PC-9 (cell line): ENCODE results near the gene GLOD5. TPM values are rescaled to one million over a fixed set of nuclear protein-coding genes. Genes with fewer than 3 reads are reported as not detected.

Experiments
- BruUV-seq: library from RNA; stranded (reverse); fragments of 400-500 nt; replicated peaks from 2 replicates; lab custom pipeline; 2021; lab: Mats Ljungman, UMichigan
- CTCF ChIA-PET: fragments of 300-600 bp; sonication (Branson Sonifier 250); formaldehyde crosslinking; loops from one replicate; lab custom pipeline; 2022; ENCODE audit warnings: antibody characterized with exemption; lab: Charles Lee
- POLR2A ChIA-PET: fragments of 300-600 bp; sonication (Branson Sonifier 250); formaldehyde crosslinking; loops from one replicate; lab custom pipeline; 2022; ENCODE audit warnings: antibody characterized with exemption; ENCODE audit not compliant: unreplicated experiment; lab: Charles Lee
- DNase-seq, 2 experiments: peaks; one replicate each; pipeline versions ENCODE4 v3.0.0 to v3.0.0-alpha.2; 2015 to 2022; ENCODE audit warnings: mixed read lengths in 1 of 2
- H2AFZ ChIP-seq: fragments of 200-600 bp; sonication (generic); 2 replicates; pipeline ENCODE4 v1.8.1; 2017; ENCODE audit warnings: antibody characterized with exemption
- H3F3A ChIP-seq: fragments of 200-600 bp; sonication (generic); 2 replicates; pipeline ENCODE4 v1.8.1; 2017; ENCODE audit warnings: antibody characterized with exemption, mild to moderate bottlenecking, low read depth; ENCODE audit not compliant: insufficient read depth
- H3K27ac ChIP-seq: fragments of 200-600 bp; sonication (generic); 2 replicates; pipeline ENCODE4 v1.6.1; 2016; ENCODE audit warnings: mixed run types
- H3K27me3 ChIP-seq: fragments of 200-600 bp; sonication (generic); 2 replicates; pipeline ENCODE4 v1.6.1; 2016; ENCODE audit warnings: low read depth, mixed run types; ENCODE audit not compliant: insufficient read depth
- H3K36me3 ChIP-seq: fragments of 200-600 bp; sonication (generic); 2 replicates; pipeline ENCODE4 v1.6.1; 2016; ENCODE audit warnings: low read depth, mixed run types
- H3K4me1 ChIP-seq: fragments of 200-600 bp; sonication (generic); replicated peaks from 2 replicates; pipeline ENCODE4 v1.6.1; 2016; ENCODE audit warnings: mixed run types; ENCODE audit not compliant: insufficient read depth
- H3K4me2 ChIP-seq: fragments of 200-600 bp; sonication (generic); 2 replicates; pipeline ENCODE4 v1.6.1; 2017; ENCODE audit warnings: mixed run types
- H3K4me3 ChIP-seq: fragments of 200-600 bp; sonication (generic); 2 replicates; pipeline ENCODE4 v1.6.1; 2016; ENCODE audit warnings: mixed run types
- H3K79me2 ChIP-seq: fragments of 200-600 bp; sonication (generic); 2 replicates; pipeline ENCODE4 v1.6.1; 2017; ENCODE audit warnings: low read depth, mixed run types
- H3K9me2 ChIP-seq: fragments of 200-600 bp; sonication (generic); 2 replicates; pipeline ENCODE4 v1.8.1; 2017; ENCODE audit warnings: mild to moderate bottlenecking; ENCODE audit not compliant: insufficient read depth
- H3K9me3 ChIP-seq: fragments of 200-600 bp; sonication (generic); 2 replicates; pipeline ENCODE4 v1.8.1; 2016; ENCODE audit warnings: low read depth; ENCODE audit not compliant: insufficient read depth
- H4K20me1 ChIP-seq: fragments of 200-600 bp; sonication (generic); 2 replicates; pipeline ENCODE4 v1.8.1; 2017; ENCODE audit not compliant: insufficient read depth
- EZH2 ChIP-seq: fragments of 200-600 bp; sonication (generic); IDR thresholded peaks from 2 replicates; pipeline ENCODE4 v1.8.0; 2017; ENCODE audit warnings: antibody characterized with exemption, low read depth
- intact Hi-C: fragments of 100-400 bp; cut with micrococcal nuclease; formaldehyde crosslinking; loops from one replicate; pipeline ENCODE4 v1.10.0; 2022; ENCODE audit not compliant: unreplicated experiment
- total RNA-seq: library from RNA; stranded (reverse); gene quantifications from 2 replicates; pipeline ENCODE4 v1.2.3, GENCODE V29; 2021
- TF ChIP-seq, protein P1 (sequence below): fragments of 200-600 bp; sonication (generic); conservative IDR thresholded peaks from 2 replicates; pipeline ENCODE4 v1.6.1; 2017; ENCODE audit warnings: mixed run types, antibody characterized with exemption, mild to moderate bottlenecking, moderate library complexity

The GLOD5 gene
- total RNA-seq, 1 experiment from 2014 or later, result not detected

GRCh38 chrX:48772602-48773001 lies 11.1 kb downstream of the GLOD5 start:
- Histone ChIP-seq H3K9me2 (no peaks in the 10 kb centered on the region), H3K27me3 (no peaks in the 10 kb centered on the region), H3K27ac (no peak overlapping the region), H3K4me1 (no peaks in the 10 kb centered on the region), H3K79me2 (no peaks in the 10 kb centered on the region), H4K20me1 (no peaks in the 10 kb centered on the region), H3K4me3 (no peak overlapping the region), H3K4me2 (no peak overlapping the region), H3K9me3 (no peaks in the 10 kb centered on the region), H2AFZ (no peak overlapping the region), H3K36me3 (no peaks in the 10 kb centered on the region), H3F3A (no peaks in the 10 kb centered on the region)
- TF ChIP-seq, protein P1, sequence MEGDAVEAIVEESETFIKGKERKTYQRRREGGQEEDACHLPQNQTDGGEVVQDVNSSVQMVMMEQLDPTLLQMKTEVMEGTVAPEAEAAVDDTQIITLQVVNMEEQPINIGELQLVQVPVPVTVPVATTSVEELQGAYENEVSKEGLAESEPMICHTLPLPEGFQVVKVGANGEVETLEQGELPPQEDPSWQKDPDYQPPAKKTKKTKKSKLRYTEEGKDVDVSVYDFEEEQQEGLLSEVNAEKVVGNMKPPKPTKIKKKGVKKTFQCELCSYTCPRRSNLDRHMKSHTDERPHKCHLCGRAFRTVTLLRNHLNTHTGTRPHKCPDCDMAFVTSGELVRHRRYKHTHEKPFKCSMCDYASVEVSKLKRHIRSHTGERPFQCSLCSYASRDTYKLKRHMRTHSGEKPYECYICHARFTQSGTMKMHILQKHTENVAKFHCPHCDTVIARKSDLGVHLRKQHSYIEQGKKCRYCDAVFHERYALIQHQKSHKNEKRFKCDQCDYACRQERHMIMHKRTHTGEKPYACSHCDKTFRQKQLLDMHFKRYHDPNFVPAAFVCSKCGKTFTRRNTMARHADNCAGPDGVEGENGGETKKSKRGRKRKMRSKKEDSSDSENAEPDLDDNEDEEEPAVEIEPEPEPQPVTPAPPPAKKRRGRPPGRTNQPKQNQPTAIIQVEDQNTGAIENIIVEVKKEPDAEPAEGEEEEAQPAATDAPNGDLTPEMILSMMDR, result no peak
- TF ChIP-seq EZH2, result no peak
- no TSS peak for BruUV-seq
- CTCF ChIA-PET, result no interaction called here
- no peak for DNase-seq
- intact Hi-C loops, result no loop called here
- POLR2A ChIA-PET, result no interaction called here

DNA sequence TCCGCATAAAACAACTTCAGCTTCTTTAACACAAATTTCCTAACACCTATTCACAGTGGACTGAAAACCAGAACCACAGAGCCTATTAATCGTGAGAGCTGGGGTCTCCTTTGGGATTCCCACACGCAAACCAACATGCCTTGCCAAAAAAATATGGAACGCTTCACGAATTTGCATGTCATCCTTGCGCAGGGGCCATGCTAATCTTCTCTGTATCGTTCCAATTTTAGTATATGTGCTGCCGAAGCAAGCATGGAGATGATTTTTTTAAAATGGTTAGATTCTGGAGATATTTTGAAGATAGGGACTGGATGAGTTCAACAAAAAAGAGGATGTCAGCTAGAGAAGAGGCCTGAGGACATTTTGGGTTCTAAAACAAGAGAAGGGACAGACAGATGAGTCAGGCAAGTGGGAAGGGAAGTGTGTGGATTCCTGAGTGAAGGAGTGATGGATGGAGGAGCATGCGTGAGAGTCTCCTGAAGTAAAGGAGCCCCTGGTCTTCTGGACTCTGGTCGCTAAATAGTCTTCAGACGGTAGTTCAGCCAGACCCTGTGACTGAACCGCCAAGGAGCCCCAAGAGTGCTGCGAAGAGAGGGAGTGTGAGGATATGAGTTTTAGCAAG lies 15.4 kb downstream of the GLOD5 start:
- no peak for DNase-seq
- no peaks in the 10 kb centered on the region for H3F3A ChIP-seq
- no peaks in the 10 kb centered on the region for H3K27me3 ChIP-seq
- POLR2A ChIA-PET, result no interaction called here
- no peaks in the 10 kb centered on the region for H3K9me2 ChIP-seq
- H3K4me2 ChIP-seq, result no peak overlapping the region
- no peaks in the 10 kb centered on the region for H3K79me2 ChIP-seq
- no TSS peak for BruUV-seq
- no peaks in the 10 kb centered on the region for H3K36me3 ChIP-seq
- H2AFZ ChIP-seq, result no peak overlapping the region
- intact Hi-C loops, result no loop called here
- no peaks in the 10 kb centered on the region for H3K4me1 ChIP-seq
- H4K20me1 ChIP-seq, result no peaks in the 10 kb centered on the region
- no peak overlapping the region for H3K27ac ChIP-seq
- H3K4me3 ChIP-seq, result no peak overlapping the region
- no peak for TF ChIP-seq EZH2
- TF ChIP-seq, protein P1, result no peak
- no peaks in the 10 kb centered on the region for H3K9me3 ChIP-seq
- CTCF ChIA-PET, result no interaction called here

- POLR2A ChIA-PET, result no interaction called here
- Histone ChIP-seq H3K36me3 (no peaks in the 10 kb centered on the region), H3F3A (no peaks in the 10 kb centered on the region), H3K9me3 (no peaks in the 10 kb centered on the region), H3K27ac (no peak overlapping the region), H3K27me3 (no peaks in the 10 kb centered on the region), H3K9me2 (no peaks in the 10 kb centered on the region), H3K79me2 (no peaks in the 10 kb centered on the region), H2AFZ (no peak overlapping the region), H3K4me3 (no peak overlapping the region), H3K4me2 (no peak overlapping the region), H4K20me1 (no peaks in the 10 kb centered on the region), H3K4me1 (no peaks in the 10 kb centered on the region)
- BruUV-seq, result no TSS peak
- intact Hi-C loops, result no loop called here
- DNase-seq, result no peak
- CTCF ChIA-PET, result no interaction called here
- TF ChIP-seq EZH2, result no peak
- TF ChIP-seq, protein P1, result no peak
Measured at GRCh38 chrX:48779399-48779798, 17.9 kb downstream of the GLOD5 start.
